Measurements from ENCODE around the gene ID1. TPM values are rescaled to one million over a fixed set of nuclear protein-coding genes. Genes with fewer than 3 reads are reported as not detected.

The ID1 gene
- total and polyA plus RNA-seq, 2 of the 13 experiments (the other 11 are each of a cell fraction or from before 2014, with no cell fraction given): 320 to 419 TPM

DNA sequence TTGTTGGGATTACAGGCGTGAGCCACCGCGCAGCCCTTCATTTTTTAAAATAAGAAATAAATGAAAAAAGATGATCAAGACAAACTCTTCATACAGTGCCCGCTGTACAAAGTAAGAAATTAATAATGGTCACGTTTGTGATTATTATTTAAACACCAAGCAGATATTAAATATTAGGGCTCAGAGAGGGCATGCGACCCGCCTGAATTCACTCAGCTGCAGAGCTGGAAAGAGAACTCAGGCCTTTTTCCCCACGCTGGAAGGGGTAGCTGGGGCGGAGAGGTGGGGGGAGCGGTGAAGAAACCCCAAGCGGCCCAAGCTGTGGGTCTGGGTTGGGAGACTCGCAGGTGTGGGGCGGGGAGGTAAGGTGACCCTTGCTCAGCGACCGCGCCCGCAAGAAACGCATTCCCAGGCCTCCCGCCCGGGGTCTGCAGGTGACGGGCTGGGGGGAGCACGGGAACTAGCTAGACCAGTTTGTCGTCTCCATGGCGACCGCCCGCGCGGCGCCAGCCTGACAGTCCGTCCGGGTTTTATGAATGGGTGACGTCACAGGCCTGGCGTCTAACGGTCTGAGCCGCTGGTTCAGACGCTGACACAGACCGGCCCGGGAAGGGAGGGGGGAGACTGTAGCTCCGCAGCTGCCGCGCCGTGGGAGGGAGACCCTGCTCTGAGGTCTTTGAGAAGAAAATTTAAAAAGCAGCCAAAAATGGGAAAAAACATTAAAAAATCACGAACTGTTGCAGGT is 1.1 kb upstream of the ID1 start (continued):
- TF ChIP-seq ZNF563 (CRISPR knock-in tag; IDR thresholded peaks at IDR 0.05) (peak; percentile 90), PHF5A (CRISPR knock-in tag; IDR thresholded peaks at IDR 0.05; ENCODE audit: low read depth, unreplicated experiment) (peak; percentile 93), ZNF891 (CRISPR knock-in tag; IDR thresholded peaks at IDR 0.05) (peak; percentile 96), KAT8 (CRISPR knock-in tag; IDR thresholded peaks at IDR 0.05) (peak; percentile 80; the same call in 1 of the 2 replicates), RXRA (CRISPR knock-in tag; IDR thresholded peaks at IDR 0.05) (peak; percentile 98), ZNF276 (CRISPR knock-in tag; IDR thresholded peaks at IDR 0.05; ENCODE audit: low read depth) (peak; percentile 86), SNRNP70 (IDR thresholded peaks at IDR 0.05; ENCODE audit: low read depth, low read length) (no peak), ZNF570 (CRISPR knock-in tag; IDR thresholded peaks at IDR 0.05; ENCODE audit: borderline replicate concordance) (no peak), ZNF235 (CRISPR knock-in tag; IDR thresholded peaks at IDR 0.05; ENCODE audit: borderline replicate concordance) (no peak), MNT (IDR thresholded peaks at IDR 0.05) (peak; percentile 64), SKIL (CRISPR knock-in tag; IDR thresholded peaks at IDR 0.05; ENCODE audit: borderline replicate concordance) (peak; percentile 99), ATF7-NPFF (CRISPR knock-in tag; IDR thresholded peaks at IDR 0.05; ENCODE audit: low read depth) (peak; percentile 71; the same call in 1 of the 2 replicates), REXO4 (CRISPR knock-in tag; IDR thresholded peaks at IDR 0.05; ENCODE audit: borderline replicate concordance) (no peak), ZNF567 (CRISPR knock-in tag; IDR thresholded peaks at IDR 0.05; ENCODE audit: borderline replicate concordance) (peak; percentile 93), TIGD3 (CRISPR knock-in tag; IDR thresholded peaks at IDR 0.05; ENCODE audit: borderline replicate concordance) (peak; percentile 21; the same call in 1 of the 2 replicates)
- TF ChIP-seq, protein P1, sequence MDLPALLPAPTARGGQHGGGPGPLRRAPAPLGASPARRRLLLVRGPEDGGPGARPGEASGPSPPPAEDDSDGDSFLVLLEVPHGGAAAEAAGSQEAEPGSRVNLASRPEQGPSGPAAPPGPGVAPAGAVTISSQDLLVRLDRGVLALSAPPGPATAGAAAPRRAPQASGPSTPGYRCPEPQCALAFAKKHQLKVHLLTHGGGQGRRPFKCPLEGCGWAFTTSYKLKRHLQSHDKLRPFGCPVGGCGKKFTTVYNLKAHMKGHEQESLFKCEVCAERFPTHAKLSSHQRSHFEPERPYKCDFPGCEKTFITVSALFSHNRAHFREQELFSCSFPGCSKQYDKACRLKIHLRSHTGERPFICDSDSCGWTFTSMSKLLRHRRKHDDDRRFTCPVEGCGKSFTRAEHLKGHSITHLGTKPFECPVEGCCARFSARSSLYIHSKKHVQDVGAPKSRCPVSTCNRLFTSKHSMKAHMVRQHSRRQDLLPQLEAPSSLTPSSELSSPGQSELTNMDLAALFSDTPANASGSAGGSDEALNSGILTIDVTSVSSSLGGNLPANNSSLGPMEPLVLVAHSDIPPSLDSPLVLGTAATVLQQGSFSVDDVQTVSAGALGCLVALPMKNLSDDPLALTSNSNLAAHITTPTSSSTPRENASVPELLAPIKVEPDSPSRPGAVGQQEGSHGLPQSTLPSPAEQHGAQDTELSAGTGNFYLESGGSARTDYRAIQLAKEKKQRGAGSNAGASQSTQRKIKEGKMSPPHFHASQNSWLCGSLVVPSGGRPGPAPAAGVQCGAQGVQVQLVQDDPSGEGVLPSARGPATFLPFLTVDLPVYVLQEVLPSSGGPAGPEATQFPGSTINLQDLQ (CRISPR knock-in tag; IDR thresholded peaks at IDR 0.05): peak; percentile 90
- TF ChIP-seq, protein P2, sequence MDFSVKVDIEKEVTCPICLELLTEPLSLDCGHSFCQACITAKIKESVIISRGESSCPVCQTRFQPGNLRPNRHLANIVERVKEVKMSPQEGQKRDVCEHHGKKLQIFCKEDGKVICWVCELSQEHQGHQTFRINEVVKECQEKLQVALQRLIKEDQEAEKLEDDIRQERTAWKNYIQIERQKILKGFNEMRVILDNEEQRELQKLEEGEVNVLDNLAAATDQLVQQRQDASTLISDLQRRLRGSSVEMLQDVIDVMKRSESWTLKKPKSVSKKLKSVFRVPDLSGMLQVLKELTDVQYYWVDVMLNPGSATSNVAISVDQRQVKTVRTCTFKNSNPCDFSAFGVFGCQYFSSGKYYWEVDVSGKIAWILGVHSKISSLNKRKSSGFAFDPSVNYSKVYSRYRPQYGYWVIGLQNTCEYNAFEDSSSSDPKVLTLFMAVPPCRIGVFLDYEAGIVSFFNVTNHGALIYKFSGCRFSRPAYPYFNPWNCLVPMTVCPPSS (IDR thresholded peaks at IDR 0.05): no peak

Measured in HepG2 (cell line).